Left kidney (tissue), 8 donors: Measurements from ENCODE around the gene MBNL1. TPM values are rescaled to one million over a fixed set of nuclear protein-coding genes. Genes with fewer than 3 reads are reported as not detected.
A peak's percentile ranks its signal among the peaks of the same experiment; 100 is the strongest.

Experiments used
- DNase-seq: peaks from one replicate; pipeline ENCODE4 v3.0.0-alpha.2; 2013
- long read RNA-seq, 8 donors: transcript quantifications; one replicate each; lab custom pipeline, GENCODE V29; 2026
- polyA plus RNA-seq: library from polyadenylated mRNA; unstranded; fragments of 120-200 nt; gene quantifications from one replicate; pipeline ENCODE4 v1.2.1, GENCODE V29; 2013; ENCODE audit not compliant: insufficient read length

The MBNL1 gene
- 56.6 TPM for polyA plus RNA-seq
- long read RNA-seq, donor 1, full-length matches to known transcripts = 2 of 7 reads
- long read RNA-seq, donor 1, partial matches to known transcripts = 5 of 7 reads
- long read RNA-seq, donor 1, other reads (novel, unspliced or antisense) = 0 of 7 reads
- long read RNA-seq, donor 2, full-length matches to known transcripts = 3 of 17 reads
- long read RNA-seq, donor 2, partial matches to known transcripts = 14 of 17 reads
- long read RNA-seq, donor 2, other reads (novel, unspliced or antisense) = 0 of 17 reads
- long read RNA-seq, donor 3, full-length matches to known transcripts = 4 of 4 reads
- long read RNA-seq, donor 3, partial matches to known transcripts = 0 of 4 reads
- long read RNA-seq, donor 3, other reads (novel, unspliced or antisense) = 0 of 4 reads
- long read RNA-seq, donor 4 = 0 reads
- long read RNA-seq, donor 5, full-length matches to known transcripts = 1 of 1 reads
- long read RNA-seq, donor 5, partial matches to known transcripts = 0 of 1 reads
- long read RNA-seq, donor 5, other reads (novel, unspliced or antisense) = 0 of 1 reads
- long read RNA-seq, donor 6 = 0 reads
- long read RNA-seq, donor 7, full-length matches to known transcripts = 2 of 9 reads
- long read RNA-seq, donor 7, partial matches to known transcripts = 7 of 9 reads
- long read RNA-seq, donor 7, other reads (novel, unspliced or antisense) = 0 of 9 reads
- long read RNA-seq, donor 8, full-length matches to known transcripts = 3 of 3 reads
- long read RNA-seq, donor 8, partial matches to known transcripts = 0 of 3 reads
- long read RNA-seq, donor 8, other reads (novel, unspliced or antisense) = 0 of 3 reads

GRCh38 chr3:152268555-152269055 is at the start of gene MBNL1:
Gene MBNL1, plus strand, starts transcription at chr3:152268929. Its CDS starts 31,265 bp downstream, at chr3:152300194.
- DNase-seq = peak; percentile 79

- no peak for DNase-seq
Measured at GRCh38 chr3:152219216-152219615, 49.5 kb upstream of the MBNL1 start.

DNA sequence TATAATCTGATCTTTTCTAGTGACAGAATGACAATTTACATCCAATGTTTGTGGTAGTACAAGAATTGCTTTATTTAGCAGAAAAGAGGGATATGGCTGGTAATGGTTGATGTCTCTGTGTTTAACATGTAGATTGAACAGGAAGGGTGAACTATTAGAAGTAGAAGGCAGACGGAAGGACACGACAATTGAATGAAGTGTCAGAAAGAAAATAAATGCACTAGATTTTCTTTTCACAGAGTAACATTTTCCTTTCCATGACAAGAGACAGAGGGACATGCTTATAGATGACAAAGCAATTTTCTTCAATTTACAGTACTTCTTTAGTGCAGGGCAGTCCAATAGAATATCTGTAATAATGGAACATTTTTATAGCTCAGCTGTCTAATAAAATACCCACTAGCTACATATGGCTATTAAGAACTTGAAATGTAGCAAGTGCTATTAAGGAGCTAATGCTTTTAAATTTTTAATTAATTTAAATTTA is 48.9 kb upstream of the MBNL1 start:
- DNase-seq = no peak

DNA sequence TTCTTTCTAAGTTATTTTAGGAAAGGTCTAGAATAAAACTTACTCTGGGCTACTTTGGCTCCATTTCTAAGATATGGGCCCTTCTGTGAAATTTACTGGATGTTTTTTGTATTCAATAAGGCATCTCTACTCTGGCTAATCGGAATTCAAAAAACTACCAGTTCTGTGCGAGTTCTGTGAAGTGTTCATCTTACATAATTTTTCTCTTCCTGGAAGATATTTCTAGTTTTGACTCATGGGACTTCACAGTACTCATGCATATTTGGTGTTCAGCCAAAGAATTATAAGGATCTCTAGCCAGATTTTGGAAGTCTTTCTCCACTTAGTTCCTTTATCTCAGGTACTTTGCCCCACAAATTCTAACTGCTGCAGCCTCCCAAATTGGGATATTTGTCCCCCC is 46.4 kb upstream of the MBNL1 start:
- DNase-seq = no peak

GRCh38 chr3:152225201-152225600 is 43.5 kb upstream of the MBNL1 start:
- DNase-seq = no peak

- DNase-seq = no peak
Measured at GRCh38 chr3:152226176-152226575, 42.6 kb upstream of the MBNL1 start.

- no peak for DNase-seq
Measured at GRCh38 chr3:152227027-152227426, 41.7 kb upstream of the MBNL1 start.

DNA sequence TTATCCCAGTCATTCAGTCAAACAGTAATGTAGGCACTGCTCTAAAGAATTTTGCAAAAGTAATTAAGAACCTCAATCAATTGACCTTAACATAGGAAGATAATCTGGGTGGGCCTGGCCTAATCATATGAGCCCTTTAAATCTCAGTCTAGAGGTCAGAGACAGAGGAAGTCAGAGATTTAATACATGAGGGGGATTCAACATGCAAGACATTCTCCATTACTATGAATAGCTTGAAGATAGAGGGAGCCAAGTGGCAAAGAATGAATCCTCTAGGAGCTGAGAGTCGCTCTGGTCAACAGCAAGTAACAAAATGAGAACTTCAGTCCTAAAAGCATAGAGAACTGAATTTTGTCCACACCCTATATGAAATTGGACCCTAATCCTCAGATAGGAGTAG is 39.0 kb upstream of the MBNL1 start:
- no peak for DNase-seq

DNA sequence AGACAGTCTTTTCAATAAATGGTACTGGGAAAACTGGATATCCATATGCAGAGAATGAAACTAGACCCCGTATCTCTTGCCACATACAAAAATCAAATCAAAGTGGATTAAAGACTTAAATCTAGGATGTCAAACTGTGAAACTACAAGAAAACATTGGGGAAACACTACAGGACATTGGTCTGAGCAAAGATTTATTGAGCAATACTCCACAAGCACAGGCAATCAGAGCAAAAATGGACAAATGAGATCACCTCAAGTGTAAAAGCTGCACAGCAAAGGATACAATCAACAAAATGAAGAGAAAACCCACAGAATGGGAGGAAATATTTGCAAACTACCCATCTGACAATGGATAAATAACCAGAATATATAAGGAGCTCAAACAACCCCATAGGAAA is 38.4 kb upstream of the MBNL1 start:
- DNase-seq = no peak

DNA sequence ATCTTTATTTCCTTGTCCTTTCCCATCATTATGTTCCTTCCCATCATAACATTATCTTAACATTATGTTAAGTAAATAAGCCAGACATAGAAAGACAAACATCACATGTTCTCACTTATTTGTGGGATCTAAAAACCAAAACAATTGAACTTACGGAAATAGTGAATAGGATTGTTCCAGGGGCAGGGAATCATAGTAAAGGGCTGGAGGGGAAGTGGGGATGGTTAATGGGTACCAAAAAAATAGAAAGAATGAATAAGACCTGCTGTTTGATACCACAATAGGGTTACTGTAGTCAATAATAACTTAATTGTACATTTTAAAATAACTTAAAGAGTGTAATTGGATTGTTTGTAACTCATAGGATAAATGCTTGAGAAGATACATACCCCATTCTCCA is 36.7 kb upstream of the MBNL1 start:
- DNase-seq = no peak

- no peak for DNase-seq
Measured at GRCh38 chr3:152232679-152233078, 36.0 kb upstream of the MBNL1 start.

- no peak for DNase-seq
Measured at GRCh38 chr3:152234657-152235375, 33.9 kb upstream of the MBNL1 start.

GRCh38 chr3:152235709-152236298 is 32.9 kb upstream of the MBNL1 start:
- no peak for DNase-seq

- DNase-seq = no peak
Measured at GRCh38 chr3:152236716-152237115, 32.0 kb upstream of the MBNL1 start.

- no peak for DNase-seq
Measured at GRCh38 chr3:152241142-152242017, 27.3 kb upstream of the MBNL1 start.

DNA sequence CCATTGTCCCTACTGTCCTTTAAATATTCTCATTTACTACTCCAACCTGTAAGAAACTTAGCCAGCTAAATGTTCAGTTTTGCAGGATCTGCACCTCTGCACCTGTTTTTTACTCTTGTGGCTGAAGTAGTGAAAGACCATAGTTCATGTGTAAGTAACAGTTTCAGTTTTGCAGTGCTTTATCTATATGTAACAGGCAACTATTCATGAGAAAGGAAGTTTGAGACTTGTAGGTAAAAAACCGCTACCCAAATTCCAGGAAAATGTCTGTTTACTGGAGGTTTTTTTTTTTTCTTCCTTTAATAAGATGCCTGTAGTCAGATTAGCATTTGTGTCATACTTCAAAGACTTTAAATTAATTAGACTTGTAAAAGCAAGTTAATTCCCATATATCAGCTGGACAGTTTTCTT is 25.4 kb upstream of the MBNL1 start:
- DNase-seq = no peak

GRCh38 chr3:152243721-152244516 is 24.8 kb upstream of the MBNL1 start:
- DNase-seq = no peak

DNA sequence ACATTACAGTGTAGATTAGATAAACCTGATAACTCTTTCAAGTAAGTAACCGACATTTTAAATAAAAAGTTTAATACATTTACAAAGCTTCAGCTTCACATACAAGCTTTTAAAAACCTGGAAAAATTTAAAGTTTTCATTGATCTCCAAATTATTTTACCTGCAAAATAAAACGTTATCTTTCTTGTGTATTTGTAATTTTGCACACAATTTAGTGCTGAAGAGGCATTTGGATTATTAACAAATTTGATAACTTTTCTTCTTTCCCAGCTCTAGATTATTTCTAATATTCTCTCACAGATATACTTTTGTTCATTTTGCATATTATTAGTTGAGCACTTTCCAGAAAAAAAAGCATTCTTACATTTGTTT is 24.2 kb upstream of the MBNL1 start:
- DNase-seq = no peak

GRCh38 chr3:152245498-152246170 is 23.1 kb upstream of the MBNL1 start:
- DNase-seq = no peak
